ENCODE measurements around the gene MLLT1.

The MLLT1 gene

GRCh38 chr19:6258812-6259311 lies 20.9 kb downstream of the MLLT1 start:
- DNase-seq = no peak

- DNase-seq = no peak
Measured at GRCh38 chr19:6253954-6254733, 25.6 kb downstream of the MLLT1 start.

GRCh38 chr19:6252066-6252465 lies 27.7 kb downstream of the MLLT1 start:
- DNase-seq = peak in 1 of 14 donors; percentile 91

GRCh38 chr19:6250909-6251308 lies 28.9 kb downstream of the MLLT1 start:
- DNase-seq = no peak

GRCh38 chr19:6250024-6250615 lies 29.7 kb downstream of the MLLT1 start:
- no peak for DNase-seq

- DNase-seq = peak in 9 of 14 donors; percentile 17 to 72 (median 45)
Measured at GRCh38 chr19:6249296-6249695, 30.5 kb downstream of the MLLT1 start.

- no peak for DNase-seq
Measured at GRCh38 chr19:6248844-6249243, 30.9 kb downstream of the MLLT1 start.

GRCh38 chr19:6248341-6248740 lies 31.4 kb downstream of the MLLT1 start:
- DNase-seq = no peak

GRCh38 chr19:6247007-6247288 lies 32.8 kb downstream of the MLLT1 start:
- DNase-seq = no peak

GRCh38 chr19:6246174-6247006 lies 33.4 kb downstream of the MLLT1 start:
- no peak for DNase-seq

- DNase-seq = peak in 1 of 14 donors; percentile 72
Measured at GRCh38 chr19:6242677-6243076, 37.1 kb downstream of the MLLT1 start.

- DNase-seq = peak in 13 of 14 donors; percentile 42 to 92 (median 88)
Measured at GRCh38 chr19:6241680-6242377, 37.9 kb downstream of the MLLT1 start.

- peak in 1 of 14 donors; percentile 47 for DNase-seq
Measured at GRCh38 chr19:6241056-6241455, 38.7 kb downstream of the MLLT1 start.

GRCh38 chr19:6239871-6240676 lies 39.7 kb downstream of the MLLT1 start:
- DNase-seq = peak in 1 of 14 donors; percentile 24

- peak in 1 of 14 donors; percentile 59 for DNase-seq
Measured at GRCh38 chr19:6239401-6239844, 40.4 kb downstream of the MLLT1 start.

- peak in 10 of 14 donors; percentile 21 to 64 (median 37) for DNase-seq
Measured at GRCh38 chr19:6238643-6239281, 41.0 kb downstream of the MLLT1 start.

- no peak for DNase-seq
Measured at GRCh38 chr19:6238256-6238642, 41.5 kb downstream of the MLLT1 start.

GRCh38 chr19:6236310-6237291 lies 43.2 kb downstream of the MLLT1 start:
- peak in 1 of 14 donors; percentile 90 for DNase-seq
